ENCODE measurements around the gene SCTR.

SCTR gene

GRCh38 chr2:119472749-119473148, 51.5 kb downstream of the SCTR start:
- no peak for DNase-seq

GRCh38 chr2:119469661-119470297, 54.5 kb downstream of the SCTR start:
- DNase-seq: peak; percentile 64

- no peak for DNase-seq
These were observed 55.2 kb downstream of the SCTR start for GRCh38 chr2:119469131-119469530.

GRCh38 chr2:119468154-119468955, 55.9 kb downstream of the SCTR start:
- no peak for DNase-seq

GRCh38 chr2:119466373-119466772, 57.9 kb downstream of the SCTR start:
- no peak for DNase-seq

- DNase-seq: no peak
These were observed 58.6 kb downstream of the SCTR start for GRCh38 chr2:119465687-119466086.

GRCh38 chr2:119464981-119465380, 59.3 kb downstream of the SCTR start:
- DNase-seq: no peak

- no peak for DNase-seq
These were observed 60.3 kb downstream of the SCTR start for GRCh38 chr2:119463990-119464389.

GRCh38 chr2:119463136-119463535, 61.1 kb downstream of the SCTR start:
- no peak for DNase-seq

GRCh38 chr2:119462574-119462973, 61.7 kb downstream of the SCTR start:
- no peak for DNase-seq

GRCh38 chr2:119461811-119462210, 62.5 kb downstream of the SCTR start:
- no peak for DNase-seq

GRCh38 chr2:119460076-119460475, 64.2 kb downstream of the SCTR start:
- no peak for DNase-seq

GRCh38 chr2:119455066-119455718, 69.1 kb downstream of the SCTR start:
- DNase-seq: no peak

- no peak for DNase-seq
These were observed 70.2 kb downstream of the SCTR start for GRCh38 chr2:119453972-119454593.

GRCh38 chr2:119451336-119452050, 72.8 kb downstream of the SCTR start:
- DNase-seq: no peak

GRCh38 chr2:119449521-119449920, 74.8 kb downstream of the SCTR start:
- DNase-seq: no peak

- DNase-seq: no peak
These were observed 75.7 kb downstream of the SCTR start for GRCh38 chr2:119448427-119449141.

GRCh38 chr2:119446037-119446436, 78.2 kb downstream of the SCTR start:
- no peak for DNase-seq

GRCh38 chr2:119442850-119443249, 81.4 kb downstream of the SCTR start:
- no peak for DNase-seq

- no peak for DNase-seq
These were observed 82.1 kb downstream of the SCTR start for GRCh38 chr2:119442226-119442619.

- DNase-seq: no peak
These were observed 82.7 kb downstream of the SCTR start for GRCh38 chr2:119441376-119442225.

Data from NCI-H748 treated with DMSO at 0.1 percent for 48 hours (cell line).